Activated CD8-positive, alpha-beta memory T cell treated with anti-CD3 and anti-CD28 coated beads for 36 hours (primary cell): ENCODE measurements around the gene KNSTRN. TPM values are rescaled to one million over a fixed set of nuclear protein-coding genes. Genes with fewer than 3 reads are reported as not detected.

Experiments
- CTCF ChIA-PET: fragments of 350-600 bp; sonication (Branson Sonifier 250); formaldehyde crosslinking; loops from one replicate; lab custom pipeline; 2021; ENCODE audit warnings: antibody characterized with exemption; lab: Charles Lee
- POLR2A ChIA-PET: fragments of 350-600 bp; sonication (Branson Sonifier 250); formaldehyde crosslinking; loops from one replicate; lab custom pipeline; 2021; ENCODE audit warnings: antibody characterized with exemption; lab: Charles Lee
- total RNA-seq, 2 experiments: library from RNA; stranded (reverse); gene quantifications; one replicate each; pipeline ENCODE4 v1.2.3, GENCODE V29; 2021

The KNSTRN gene
- total RNA-seq, 2 experiments from 2014 or later: 50.1 to 60.9 TPM

DNA sequence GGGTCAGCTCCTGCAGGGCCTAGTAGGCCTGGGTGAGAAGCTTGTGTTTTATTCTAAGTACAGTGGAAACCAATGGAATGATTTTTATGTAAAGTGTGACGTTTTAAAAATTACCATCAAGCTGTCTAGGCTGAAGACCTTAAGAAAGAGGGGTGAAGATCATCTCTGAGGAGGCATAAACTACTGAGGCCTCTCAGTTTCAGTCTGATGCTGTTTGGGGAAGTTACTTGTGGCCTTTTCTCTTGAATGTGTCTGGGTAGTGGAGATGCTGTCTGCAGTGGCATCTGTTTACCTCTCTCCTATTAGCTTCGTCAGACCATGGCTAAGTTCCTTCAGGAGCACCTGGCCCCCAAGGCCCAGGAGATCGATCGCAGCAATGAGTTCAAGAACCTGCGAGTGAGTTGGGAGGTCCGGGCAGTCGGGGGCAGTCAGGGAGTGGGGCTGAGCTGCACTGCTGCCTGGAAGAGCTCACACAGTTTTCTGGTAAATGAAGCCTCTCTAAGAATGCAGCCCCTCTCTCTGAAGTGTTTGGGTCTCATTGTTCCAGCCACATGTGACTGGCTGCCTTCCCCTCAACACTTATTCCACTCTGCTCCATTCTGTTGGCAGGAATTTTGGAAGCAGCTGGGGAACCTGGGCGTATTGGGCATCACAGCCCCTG, 24.9 kb downstream of the KNSTRN start:
- CTCF ChIA-PET: interaction anchor here (0.7 to 3.1 kb wide), 6 partner anchors 10 to 133 kb away, joined by 3 to 9 read pairs (median 3); partner anchors contain the start of genes BAHD1 and KNSTRN
- POLR2A ChIA-PET: no interaction called here

DNA sequence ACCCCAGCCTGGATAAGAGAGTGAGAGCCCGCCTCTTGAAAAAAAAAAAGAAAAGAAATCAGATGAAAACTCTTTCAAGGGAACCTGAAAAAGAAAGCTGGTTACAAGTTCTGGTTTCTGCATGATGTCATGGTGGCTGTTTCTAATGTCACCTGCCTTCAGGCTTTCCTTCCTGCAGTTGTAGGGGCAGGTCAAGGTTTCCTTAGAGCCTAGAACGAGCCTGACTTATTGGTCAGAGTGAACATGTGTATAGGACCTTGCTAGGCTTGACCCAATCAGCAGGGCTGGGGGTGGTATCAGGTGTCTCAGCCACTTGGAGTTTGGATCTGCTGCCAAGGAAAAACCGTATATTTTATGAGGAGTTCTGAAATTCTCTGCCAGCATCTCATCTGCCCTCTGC, 26.8 kb downstream of the KNSTRN start:
- POLR2A ChIA-PET: interaction anchor here (0.6 kb wide), 1 partner anchor 26 kb away, joined by 3 read pairs; no protein-coding TSS in a partner anchor
- CTCF ChIA-PET: no interaction called here

DNA sequence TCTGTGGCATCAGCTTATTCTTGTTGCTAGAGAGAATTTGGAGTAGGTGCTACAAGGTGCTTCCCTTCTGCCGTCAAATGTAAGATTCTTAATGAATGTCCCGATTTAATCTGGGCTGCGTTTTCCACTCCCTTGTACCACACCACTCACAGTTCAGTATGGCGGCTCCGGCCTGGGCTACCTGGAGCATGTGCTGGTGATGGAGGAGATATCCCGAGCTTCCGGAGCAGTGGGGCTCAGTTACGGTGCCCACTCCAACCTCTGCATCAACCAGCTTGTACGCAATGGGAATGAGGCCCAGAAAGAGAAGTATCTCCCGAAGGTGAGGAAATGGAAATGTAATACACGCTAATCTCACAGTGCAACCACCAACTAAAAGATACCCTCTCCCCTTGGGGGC, 28.0 kb downstream of the KNSTRN start:
- POLR2A ChIA-PET: interaction anchor here (0.6 kb wide), 1 partner anchor 89 kb away, joined by 4 read pairs; no protein-coding TSS in a partner anchor
- CTCF ChIA-PET: interaction anchor here (1.0 to 1.8 kb wide), 4 partner anchors 11 to 73 kb away, joined by 3 to 5 read pairs (median 3); no protein-coding TSS in a partner anchor

DNA sequence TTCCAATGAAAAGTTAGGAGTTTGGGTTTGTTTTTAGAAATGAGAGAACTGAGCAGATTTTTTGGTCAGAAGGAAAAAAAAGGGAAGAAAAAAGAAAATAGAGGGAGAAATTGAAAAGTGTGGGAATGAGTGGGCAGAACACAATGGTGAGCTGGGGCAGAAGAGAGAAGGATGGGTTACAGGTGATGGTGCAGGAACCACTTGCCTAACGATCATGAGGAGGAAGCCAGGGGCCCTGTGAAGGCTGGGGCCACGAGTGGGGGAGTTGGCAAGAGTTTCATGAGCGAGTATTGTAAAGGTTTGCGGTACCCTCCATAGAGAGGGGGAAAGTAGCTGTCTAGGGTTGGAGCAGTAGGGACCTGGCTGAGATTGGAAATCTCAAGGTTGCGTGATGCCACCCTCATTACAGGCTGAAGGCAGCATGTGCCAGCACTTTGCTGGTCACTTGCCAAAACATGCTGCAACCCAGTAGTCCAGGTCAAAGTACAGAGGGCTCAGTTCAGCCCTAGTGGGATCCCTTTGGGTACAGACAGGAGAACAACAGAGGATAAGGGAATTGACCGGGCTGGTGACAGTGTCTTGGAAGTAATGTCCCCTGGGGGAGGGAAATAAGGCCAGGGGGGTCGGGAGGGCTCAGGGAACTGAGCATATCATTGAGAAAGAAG, 29.7 kb downstream of the KNSTRN start:
- CTCF ChIA-PET: no interaction called here
- POLR2A ChIA-PET: no interaction called here

DNA sequence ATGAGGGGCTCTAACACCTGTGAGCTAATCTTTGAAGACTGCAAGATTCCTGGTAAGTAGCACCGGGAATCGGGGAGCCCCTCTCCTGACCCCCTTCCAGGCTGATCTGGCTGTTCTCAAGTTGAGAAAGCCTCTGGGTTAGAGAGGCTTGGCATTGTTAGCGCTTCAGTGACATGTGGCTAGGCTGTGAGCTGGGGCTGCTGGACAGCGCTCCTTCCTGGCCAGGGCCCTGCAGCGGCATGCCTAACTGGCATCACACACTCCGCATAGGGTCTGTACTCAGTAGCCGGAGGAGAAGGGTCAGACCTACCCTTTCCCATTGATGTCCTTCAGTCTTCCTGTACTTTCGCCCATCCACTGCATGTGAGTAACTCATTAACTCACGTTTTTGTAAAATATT, 30.5 kb downstream of the KNSTRN start:
- CTCF ChIA-PET: interaction anchor here (0.7 kb wide), 1 partner anchor 67 kb away, joined by 3 read pairs; no protein-coding TSS in a partner anchor
- POLR2A ChIA-PET: no interaction called here

DNA sequence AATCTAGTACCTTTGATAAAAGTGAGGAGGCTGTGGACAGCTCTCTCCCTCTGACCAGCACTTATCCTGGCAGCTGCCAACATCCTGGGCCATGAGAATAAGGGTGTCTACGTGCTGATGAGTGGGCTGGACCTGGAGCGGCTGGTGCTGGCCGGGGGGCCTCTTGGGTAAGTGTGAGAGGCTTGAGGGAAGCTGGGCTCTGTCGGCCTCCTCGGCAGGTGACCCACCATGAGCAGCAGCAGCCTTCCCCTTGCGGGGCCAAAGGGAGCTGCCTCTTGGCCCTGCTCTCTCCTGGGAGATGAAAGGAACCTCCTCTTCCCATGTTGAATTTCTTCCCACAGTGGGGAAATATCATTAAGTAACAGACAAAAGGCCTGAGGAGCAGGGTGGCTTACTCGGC, 32.3 kb downstream of the KNSTRN start:
- CTCF ChIA-PET: interaction anchor here (0.5 to 1.4 kb wide), 4 partner anchors 46 to 175 kb away, joined by 3 to 6 read pairs (median 4); no protein-coding TSS in a partner anchor
- POLR2A ChIA-PET: no interaction called here

DNA sequence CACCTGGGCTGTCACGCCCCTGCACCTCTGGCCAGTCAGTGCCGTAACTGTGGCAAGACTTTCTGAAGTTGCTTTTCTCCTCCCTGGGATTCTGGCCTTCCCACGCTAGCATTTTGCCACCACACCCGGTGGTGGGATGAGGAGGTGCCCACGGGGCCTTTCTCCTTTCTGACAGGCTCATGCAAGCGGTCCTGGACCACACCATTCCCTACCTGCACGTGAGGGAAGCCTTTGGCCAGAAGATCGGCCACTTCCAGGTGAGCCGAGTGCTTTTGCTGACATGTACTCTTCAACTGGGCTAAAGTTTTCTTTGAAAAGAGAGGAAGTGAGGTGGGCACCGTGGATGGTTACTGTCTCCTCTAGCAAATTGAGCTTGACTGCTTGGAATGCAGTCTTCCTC, 32.7 kb downstream of the KNSTRN start:
- ChIA-PET POLR2A (no interaction called here), CTCF (interaction anchor here (0.5 to 1.4 kb wide), 2 partner anchors 76 to 174 kb away, joined by 3 to 4 read pairs; no protein-coding TSS in a partner anchor)

DNA sequence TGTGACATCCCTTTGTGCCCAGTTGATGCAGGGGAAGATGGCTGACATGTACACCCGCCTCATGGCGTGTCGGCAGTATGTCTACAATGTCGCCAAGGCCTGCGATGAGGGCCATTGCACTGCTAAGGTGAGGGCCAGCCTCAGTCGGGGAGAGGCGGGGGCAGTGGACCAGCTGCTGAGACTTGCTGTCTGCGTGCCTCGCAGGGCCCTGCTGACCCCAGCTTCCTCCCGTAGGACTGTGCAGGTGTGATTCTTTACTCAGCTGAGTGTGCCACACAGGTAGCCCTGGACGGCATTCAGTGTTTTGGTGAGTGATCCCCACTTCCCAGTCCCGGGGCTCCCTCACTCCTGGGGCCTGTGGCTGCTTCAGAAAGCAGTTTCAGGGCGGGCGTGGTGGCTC, 33.5 kb downstream of the KNSTRN start:
- ChIA-PET CTCF (no interaction called here), POLR2A (no interaction called here)

DNA sequence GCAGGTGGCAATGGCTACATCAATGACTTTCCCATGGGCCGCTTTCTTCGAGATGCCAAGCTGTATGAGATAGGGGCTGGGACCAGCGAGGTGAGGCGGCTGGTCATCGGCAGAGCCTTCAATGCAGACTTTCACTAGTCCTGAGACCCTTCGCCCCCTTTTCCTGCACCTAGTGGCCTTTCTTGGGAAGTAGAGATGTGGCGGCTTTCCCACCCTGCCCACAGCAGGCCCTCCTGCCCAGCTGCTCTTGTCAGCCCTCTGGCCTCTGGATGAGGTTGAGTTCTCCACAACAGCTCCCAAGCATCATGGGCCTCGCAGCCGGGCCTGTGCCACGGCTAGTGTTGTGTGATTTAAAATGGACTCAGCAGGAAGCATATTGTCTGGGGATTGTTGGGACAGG, 35.6 kb downstream of the KNSTRN start:
- CTCF ChIA-PET: interaction anchor here (1.3 to 2.1 kb wide), 3 partner anchors 74 to 80 kb away, joined by 6 to 8 read pairs (median 8); no protein-coding TSS in a partner anchor
- POLR2A ChIA-PET: interaction anchor here (1.3 kb wide), 1 partner anchor 50 kb away, joined by 7 read pairs; no protein-coding TSS in a partner anchor

DNA sequence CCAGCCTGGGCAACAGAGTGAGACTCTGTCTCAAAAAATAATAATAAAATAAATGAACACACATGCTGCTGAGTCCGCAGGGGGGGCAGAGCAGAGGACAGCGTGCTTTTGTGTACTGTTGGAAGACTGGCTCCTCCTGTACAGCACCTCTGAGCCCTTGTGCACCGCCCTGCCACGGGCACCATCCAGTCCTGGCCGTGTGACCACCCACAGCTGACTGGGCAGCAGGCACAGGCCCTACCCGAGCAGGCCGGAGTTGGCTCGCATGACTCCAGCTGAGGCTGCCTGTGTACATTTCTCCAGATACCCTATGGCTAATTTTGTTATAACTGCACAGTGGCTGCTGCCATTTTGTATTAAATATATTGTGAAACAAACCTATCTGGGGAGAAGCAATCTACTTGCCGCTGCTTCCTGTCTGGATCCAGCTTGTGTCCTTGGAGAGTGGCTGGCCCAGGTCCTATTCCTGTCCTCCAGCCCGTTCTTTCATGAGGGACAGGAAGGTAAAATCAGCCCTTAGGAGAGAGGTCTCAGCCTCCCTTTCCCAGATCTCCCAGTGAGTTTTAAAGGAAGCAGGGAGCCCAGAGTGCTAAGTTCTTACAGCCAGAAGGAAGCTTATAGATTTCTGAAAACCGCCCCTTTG, 37.7 kb downstream of the KNSTRN start:
- ChIA-PET CTCF (interaction anchor here (0.8 to 4.3 kb wide), 9 partner anchors 15 to 141 kb away, joined by 3 to 31 read pairs (median 5); partner anchors contain the start of gene KNSTRN), POLR2A (interaction anchor here (1.8 kb wide), 1 partner anchor 76 kb away, joined by 4 read pairs; no protein-coding TSS in a partner anchor)

DNA sequence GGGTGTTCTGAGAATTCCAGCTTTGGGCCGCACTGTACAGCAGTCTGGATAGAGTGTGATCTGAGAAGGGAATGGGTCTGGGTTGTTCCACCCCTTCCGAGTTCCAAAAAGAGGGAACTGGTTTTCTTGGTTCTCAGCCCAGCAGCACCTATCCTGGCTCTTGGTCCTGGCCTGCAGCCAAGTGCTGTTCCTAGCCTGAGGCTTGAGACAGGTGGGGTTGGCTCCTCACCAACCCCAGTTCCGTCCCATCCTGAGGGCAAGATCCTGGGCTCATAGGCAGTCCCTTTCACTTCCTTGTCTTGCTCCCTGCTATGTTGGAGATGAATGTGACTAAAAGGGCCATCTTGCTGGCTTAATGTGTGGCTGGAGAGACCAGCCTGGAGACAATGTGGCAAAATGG, 38.3 kb downstream of the KNSTRN start:
- ChIA-PET CTCF (interaction anchor here (0.8 to 4.3 kb wide), 10 partner anchors 16 to 142 kb away, joined by 3 to 31 read pairs (median 6); partner anchors contain the start of genes CCDC9B and KNSTRN), POLR2A (interaction anchor here (1.8 kb wide), 1 partner anchor 76 kb away, joined by 4 read pairs; no protein-coding TSS in a partner anchor)

DNA sequence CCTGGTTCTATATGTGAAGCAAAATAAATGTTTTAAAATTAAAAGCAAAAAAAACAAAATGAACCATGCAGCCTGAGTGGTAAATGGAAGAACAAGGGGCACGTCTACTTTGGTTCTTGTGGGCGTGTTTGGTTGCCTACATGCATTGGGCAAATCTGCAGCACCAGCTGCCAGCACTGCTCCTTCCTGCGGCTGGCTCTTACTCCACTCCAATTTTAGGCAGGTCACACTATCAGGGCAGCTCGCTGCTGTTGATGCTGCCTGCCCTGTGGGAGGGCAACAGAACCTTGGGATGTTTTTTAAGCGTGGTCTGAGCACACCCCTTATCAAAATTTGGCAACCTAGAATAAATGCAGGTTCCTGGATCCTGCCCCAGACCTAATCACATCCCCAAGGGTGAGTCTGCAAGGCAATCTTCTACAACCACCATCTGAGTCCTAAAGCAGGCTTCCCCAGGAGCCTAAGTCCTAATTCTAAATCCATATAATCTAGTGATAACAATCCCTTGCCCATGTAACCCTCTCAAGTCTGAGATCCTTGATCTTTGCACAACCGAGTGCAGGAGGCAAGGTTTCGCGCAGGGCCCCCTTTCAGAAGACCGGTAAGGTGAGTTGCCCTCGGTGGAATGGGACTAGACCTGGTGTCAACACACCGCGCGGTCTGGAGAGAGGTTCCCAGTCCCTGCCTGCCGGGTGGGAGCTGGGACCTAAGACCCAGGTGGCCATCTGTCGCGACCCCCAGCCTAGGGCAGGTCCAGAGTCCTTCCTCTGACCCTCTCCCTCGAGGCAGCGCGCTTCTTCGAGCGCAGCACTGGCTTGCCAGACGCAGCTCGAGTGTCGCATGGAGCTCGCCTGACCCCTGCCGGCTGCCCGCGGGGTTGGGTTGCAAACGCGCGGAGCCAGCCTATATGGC, 39.0 kb downstream of the KNSTRN start:
- CTCF ChIA-PET: interaction anchor here (0.5 to 4.8 kb wide), 30 partner anchors 10 to 805 kb away, joined by 3 to 63 read pairs (median 4); partner anchors contain the start of genes CCDC9B, INAFM2, KNSTRN and PLCB2
- POLR2A ChIA-PET: interaction anchor here (0.6 to 1.8 kb wide), 2 partner anchors 77 to 104 kb away, joined by 3 to 4 read pairs; no protein-coding TSS in a partner anchor

DNA sequence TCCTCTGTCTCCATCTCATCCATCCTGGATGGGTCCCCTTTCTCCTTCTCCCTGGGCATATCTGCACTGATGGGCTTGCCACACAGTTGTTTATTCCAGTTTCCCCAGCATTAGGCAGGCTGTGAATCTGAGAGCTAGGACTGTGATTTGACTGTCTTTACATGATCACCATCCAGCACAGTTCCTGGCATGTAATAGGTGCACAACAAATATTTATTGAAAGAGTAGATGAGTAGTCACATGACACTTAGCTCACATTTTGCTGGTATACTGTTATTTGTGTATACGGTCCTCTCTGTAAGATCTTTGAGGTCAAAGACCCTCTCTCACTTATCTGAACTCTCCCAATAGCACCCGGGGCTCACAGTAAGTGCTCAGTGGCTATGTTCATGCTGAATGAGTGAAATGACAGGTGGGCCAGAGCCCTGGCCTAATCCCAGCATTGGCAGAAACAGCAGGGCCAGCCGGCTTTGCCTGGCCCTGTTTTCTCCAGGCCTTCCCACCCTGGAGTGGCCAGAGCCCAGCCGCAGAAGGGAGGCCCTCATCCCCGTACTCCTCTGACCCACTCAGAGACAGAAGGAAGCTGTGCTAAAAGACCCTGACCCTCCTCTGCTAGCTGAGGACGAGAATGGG, 42.1 kb downstream of the KNSTRN start:
- ChIA-PET POLR2A (no interaction called here), CTCF (interaction anchor here (0.6 to 4.8 kb wide), 5 partner anchors 80 to 1796 kb away, joined by 3 to 63 read pairs (median 4); no protein-coding TSS in a partner anchor)

DNA sequence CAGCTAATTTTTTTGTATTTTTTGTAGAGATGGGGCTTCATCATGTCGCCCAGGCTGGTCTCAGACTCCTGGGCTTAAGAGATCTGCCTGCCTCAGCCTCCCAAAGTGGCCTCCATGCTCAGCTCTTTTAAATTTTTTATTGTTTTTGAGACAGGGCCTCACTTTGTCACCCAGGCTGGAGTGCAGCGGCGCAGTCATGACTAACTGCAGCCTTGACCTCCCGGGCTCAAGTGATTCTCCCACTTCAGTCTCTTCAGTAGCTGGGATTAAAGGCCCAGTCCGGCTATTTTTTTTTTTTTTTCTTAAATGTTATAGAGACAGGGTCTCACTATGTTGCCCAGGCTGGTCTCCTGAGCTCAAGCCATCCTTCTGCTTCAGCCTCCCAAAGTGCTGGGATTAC, 43.2 kb downstream of the KNSTRN start:
- POLR2A ChIA-PET: interaction anchor here (0.5 kb wide), 1 partner anchor 25 kb away, joined by 3 read pairs; no protein-coding TSS in a partner anchor
- CTCF ChIA-PET: interaction anchor here (0.9 to 4.8 kb wide), 2 partner anchors 81 to 151 kb away, joined by 3 to 63 read pairs; no protein-coding TSS in a partner anchor

DNA sequence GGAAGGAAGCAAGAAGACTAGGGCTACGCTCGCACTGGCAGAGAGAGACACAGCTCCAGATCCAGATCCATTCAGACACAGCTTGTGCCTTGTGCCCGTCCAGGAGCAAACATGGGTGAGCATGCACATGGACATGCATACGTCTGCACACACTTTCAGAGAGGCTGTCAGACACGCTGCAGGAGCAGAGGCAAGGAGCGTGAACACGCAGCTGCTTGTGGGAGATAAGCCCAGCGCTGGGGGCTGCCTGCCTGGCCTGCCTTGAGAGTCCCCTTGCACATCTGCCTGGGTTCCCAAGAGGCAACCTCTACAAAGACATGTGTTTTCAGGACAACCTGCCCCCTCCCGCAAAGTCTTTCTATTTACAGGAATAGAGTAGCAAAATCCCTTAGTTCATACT, 44.7 kb downstream of the KNSTRN start:
- CTCF ChIA-PET: no interaction called here
- POLR2A ChIA-PET: no interaction called here

DNA sequence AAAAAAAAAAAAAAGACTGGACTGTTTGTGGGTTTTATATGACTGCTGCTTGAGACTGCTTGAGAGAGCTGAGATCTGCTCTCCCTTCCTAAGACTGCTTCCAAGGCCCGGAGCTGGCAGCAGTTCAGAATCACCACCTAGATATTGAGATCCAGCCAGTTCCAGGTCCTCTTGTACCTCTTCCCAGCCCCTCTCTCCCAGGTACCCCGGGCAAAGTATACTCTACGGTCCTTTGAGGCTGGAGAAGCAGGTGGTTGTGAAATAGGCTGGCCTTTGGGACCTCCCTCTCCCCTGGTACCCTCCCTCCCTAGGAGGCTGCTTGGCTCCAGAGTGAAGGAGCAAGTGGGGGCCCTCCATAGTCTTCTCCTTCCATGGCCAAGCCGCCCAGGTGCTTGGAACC, 45.7 kb downstream of the KNSTRN start:
- ChIA-PET CTCF (no interaction called here), POLR2A (no interaction called here)

DNA sequence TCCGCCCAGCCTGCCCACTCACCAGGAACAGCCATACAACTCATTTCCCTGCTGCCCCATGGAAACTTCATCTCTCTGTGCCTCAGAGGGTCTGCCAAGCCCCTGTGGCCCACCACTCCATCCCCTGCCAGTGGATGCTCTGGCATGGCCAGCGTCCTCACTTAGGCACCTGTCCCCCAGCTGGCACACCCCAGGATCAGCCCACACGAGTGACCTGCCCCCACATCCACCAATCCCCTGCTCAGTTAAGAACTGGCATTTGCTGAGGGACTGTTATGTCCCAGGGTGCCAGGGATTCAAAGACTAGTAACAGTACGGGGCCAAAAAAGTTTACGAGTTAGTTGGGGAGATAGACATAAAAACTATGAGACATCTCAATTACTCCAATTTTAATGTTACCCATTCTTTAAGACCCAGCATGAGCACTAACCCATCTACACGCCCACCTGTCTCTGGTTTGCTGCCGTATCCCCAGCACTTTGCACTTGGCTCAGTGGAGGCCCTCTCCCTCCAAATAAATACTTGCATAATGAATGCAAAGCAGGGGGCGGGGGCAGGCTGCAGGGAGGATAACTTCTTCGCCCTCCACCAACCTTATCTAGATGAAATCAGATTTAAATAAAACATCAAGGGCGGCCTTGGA, 46.7 kb downstream of the KNSTRN start:
- ChIA-PET CTCF (no interaction called here), POLR2A (no interaction called here)
